Measurements from ENCODE around the gene ADM5. TPM values are rescaled to one million over a fixed set of nuclear protein-coding genes. Genes with fewer than 3 reads are reported as not detected.

ADM5 gene
- total RNA-seq, 2 experiments from 2014 or later: 5.2 to 6.2 TPM

DNA sequence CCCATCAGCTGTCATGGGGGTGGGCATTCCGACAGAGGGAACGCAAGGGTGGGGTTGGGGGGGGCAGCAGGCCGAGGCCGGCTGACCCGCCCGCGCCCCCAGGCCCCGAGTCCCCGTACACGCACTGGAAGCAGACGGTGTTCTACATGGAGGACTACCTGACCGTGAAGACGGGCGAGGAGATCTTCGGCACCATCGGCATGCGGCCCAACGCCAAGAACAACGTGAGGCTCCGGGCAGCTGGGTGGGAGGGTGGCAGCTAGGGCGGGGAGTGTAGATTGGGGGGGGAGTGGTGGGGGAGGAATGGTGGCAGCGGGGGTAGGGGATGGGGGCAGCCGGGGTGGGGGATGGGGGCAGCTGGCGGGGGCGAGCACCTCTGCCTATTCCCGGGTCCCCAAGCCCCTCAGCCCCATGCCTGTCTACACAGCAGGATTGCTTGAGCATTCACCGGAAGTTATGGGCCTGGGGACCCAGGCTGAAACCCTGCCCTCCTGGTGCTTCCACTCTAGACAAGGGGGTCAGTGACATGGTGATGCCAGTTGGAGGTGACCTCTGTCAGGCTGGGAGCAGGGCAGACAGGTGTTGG lies 2.8 kb upstream of the ADM5 start:
- no peak overlapping the region for H3K4me3 Mint-ChIP-seq
- TF ChIP-seq, protein P1, sequence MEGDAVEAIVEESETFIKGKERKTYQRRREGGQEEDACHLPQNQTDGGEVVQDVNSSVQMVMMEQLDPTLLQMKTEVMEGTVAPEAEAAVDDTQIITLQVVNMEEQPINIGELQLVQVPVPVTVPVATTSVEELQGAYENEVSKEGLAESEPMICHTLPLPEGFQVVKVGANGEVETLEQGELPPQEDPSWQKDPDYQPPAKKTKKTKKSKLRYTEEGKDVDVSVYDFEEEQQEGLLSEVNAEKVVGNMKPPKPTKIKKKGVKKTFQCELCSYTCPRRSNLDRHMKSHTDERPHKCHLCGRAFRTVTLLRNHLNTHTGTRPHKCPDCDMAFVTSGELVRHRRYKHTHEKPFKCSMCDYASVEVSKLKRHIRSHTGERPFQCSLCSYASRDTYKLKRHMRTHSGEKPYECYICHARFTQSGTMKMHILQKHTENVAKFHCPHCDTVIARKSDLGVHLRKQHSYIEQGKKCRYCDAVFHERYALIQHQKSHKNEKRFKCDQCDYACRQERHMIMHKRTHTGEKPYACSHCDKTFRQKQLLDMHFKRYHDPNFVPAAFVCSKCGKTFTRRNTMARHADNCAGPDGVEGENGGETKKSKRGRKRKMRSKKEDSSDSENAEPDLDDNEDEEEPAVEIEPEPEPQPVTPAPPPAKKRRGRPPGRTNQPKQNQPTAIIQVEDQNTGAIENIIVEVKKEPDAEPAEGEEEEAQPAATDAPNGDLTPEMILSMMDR (IDR thresholded peaks at IDR 0.05): no peak
- H3K27me3 Mint-ChIP-seq: peaks cover 8% of the 10 kb centered on the region
- DNase-seq (no peak), ATAC-seq (no peak)
- peaks cover 56% of the 10 kb centered on the region for H3K36me3 Mint-ChIP-seq (ENCODE audit: low read depth)
- intact Hi-C loops (cut with micrococcal nuclease): no loop called here
- POLR2A ChIA-PET: interaction anchor here (1.0 kb wide), 1 partner anchor 16 kb away, joined by 3 read pairs; no protein-coding TSS in a partner anchor
- peaks cover 31% of the 10 kb centered on the region for H3K4me1 Mint-ChIP-seq (ENCODE audit: low read depth)
- CTCF ChIA-PET: no interaction called here
- H3K27ac Mint-ChIP-seq: no peak overlapping the region
- no peaks in the 10 kb centered on the region for H3K9me3 Mint-ChIP-seq

DNA sequence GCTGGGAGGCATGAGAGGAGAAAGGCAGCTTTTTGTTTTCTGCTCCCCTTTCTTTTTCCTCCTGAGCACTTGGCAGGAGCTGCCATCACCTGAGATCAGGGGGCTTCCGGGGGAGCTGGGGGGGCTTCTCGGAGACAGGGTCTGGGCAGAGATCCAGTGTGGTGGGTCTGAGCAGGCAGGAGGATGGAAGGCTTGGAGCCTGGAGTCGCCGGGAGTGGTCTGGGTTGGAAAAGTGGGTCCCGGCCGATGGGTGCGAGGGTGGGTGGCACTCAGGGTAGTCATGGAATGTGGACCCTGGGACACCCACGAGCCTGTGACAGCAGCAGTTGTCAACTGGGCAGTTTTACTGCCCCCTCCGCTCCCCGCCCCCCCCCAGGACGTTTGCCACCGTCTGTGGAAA lies 2.2 kb upstream of the ADM5 start:
- ATAC-seq (no peak), DNase-seq (no peak)
- no peaks in the 10 kb centered on the region for H3K9me3 Mint-ChIP-seq
- H3K4me1 Mint-ChIP-seq (ENCODE audit: low read depth): peaks cover 32% of the 10 kb centered on the region
- ChIA-PET CTCF (no interaction called here), POLR2A (interaction anchor here (1.0 to 2.4 kb wide), 2 partner anchors 11 to 17 kb away, joined by 3 to 8 read pairs; no protein-coding TSS in a partner anchor)
- TF ChIP-seq, protein P1 (IDR thresholded peaks at IDR 0.05): no peak
- peaks cover 10% of the 10 kb centered on the region for H3K27me3 Mint-ChIP-seq
- no peak overlapping the region for H3K4me3 Mint-ChIP-seq
- peaks cover 52% of the 10 kb centered on the region for H3K36me3 Mint-ChIP-seq (ENCODE audit: low read depth)
- intact Hi-C loops (cut with micrococcal nuclease): no loop called here
- H3K27ac Mint-ChIP-seq: no peak overlapping the region

DNA sequence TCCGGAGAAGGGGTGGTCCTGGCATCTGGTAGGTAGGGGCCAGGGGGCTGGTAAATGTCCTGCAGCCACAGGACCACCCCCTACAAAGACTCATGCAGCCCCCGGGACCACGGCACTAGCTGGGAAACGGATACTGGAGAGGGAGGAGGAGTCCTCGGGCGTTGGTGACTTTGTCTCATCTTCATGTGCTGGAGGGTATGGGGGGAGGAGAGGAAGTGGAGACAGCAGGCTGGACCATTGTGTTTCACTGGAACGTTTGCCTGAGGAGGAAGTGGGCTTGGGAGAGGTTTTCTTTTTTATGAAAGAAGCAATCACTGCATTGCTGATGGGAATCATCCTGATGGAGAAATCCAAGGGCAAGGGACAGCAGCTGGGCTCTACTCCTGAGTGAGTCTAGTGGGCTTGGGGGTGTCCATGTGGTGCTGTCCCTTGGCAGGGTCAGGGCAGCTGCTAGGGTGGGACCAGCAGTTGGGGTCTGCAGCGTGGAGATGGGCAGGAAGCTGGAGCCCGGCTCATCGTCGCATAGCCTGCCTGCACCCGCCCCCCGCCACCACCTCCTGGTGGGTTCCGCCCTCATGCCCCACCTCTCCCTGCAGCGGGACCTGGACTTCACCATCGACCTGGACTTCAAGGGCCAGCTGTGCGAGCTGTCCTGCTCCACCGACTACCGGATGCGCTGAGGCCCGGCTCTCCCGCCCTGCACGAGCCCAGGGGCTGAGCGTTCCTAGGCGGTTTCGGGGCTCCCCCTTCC lies 1.7 kb upstream of the ADM5 start:
- TF ChIP-seq, protein P1 (IDR thresholded peaks at IDR 0.05): no peak
- ChIA-PET POLR2A (interaction anchor here (0.9 to 4.0 kb wide), 7 partner anchors 9 to 223 kb away, joined by 3 to 23 read pairs (median 4); partner anchors contain the start of gene PRMT1), CTCF (no interaction called here)

DNA sequence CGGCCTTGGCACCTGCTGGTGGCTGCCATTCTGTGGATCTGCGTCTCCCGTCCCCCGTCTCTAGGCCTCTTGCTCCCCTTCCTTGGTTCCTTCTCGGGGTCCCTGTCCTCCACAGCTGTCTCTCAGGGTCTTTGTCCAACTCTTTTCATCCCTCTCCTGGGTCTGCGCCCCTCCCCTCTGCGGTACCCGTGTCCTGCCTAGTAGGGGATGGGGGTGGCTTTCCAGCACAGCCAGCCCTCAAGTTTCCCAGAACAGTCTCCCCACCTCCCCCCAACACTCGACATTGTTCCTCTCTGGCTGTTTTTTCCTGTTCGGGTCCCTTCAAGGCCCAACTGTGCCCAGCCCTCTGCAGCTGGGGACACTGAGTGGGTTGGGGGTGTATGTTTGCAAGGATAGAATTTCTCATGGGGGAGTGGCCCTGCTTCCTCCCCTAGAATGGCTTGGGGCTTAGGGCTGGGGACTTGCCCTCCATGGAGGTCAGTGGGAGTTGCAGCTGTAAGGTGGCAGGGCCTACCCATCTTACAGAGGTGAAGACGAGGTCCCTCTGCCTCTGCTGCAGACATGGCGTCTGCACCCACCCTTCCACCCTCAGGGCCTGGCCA lies 762 bp upstream of the ADM5 start:
- ChIA-PET CTCF (interaction anchor here (1.4 to 4.6 kb wide), 3 partner anchors 8 to 16 kb away, joined by 4 to 19 read pairs (median 4); no protein-coding TSS in a partner anchor), POLR2A (interaction anchor here (0.9 to 4.0 kb wide), 7 partner anchors 8 to 223 kb away, joined by 3 to 23 read pairs (median 4); partner anchors contain the start of gene PRMT1)
- no peak for DNase-seq
- TF ChIP-seq, protein P1 (IDR thresholded peaks at IDR 0.05): no peak
- H3K4me3 Mint-ChIP-seq: no peak overlapping the region
- intact Hi-C loops (cut with micrococcal nuclease): no loop called here
- H3K9me3 Mint-ChIP-seq: no peaks in the 10 kb centered on the region
- H3K36me3 Mint-ChIP-seq (ENCODE audit: low read depth): peaks cover 42% of the 10 kb centered on the region
- peaks cover 30% of the 10 kb centered on the region for H3K4me1 Mint-ChIP-seq (ENCODE audit: low read depth)
- ATAC-seq: no peak
- H3K27me3 Mint-ChIP-seq: peaks cover 14% of the 10 kb centered on the region
- no peak overlapping the region for H3K27ac Mint-ChIP-seq

More for the DNA sequence above, 1.7 kb upstream of the ADM5 start:
- H3K4me3 Mint-ChIP-seq: no peak overlapping the region
- no peaks in the 10 kb centered on the region for H3K9me3 Mint-ChIP-seq
- peaks cover 14% of the 10 kb centered on the region for H3K27me3 Mint-ChIP-seq
- DNase-seq: no peak
- peaks cover 47% of the 10 kb centered on the region for H3K36me3 Mint-ChIP-seq (ENCODE audit: low read depth)
- no peak for ATAC-seq
- intact Hi-C loops (cut with micrococcal nuclease): no loop called here
- no peak overlapping the region for H3K27ac Mint-ChIP-seq
- H3K4me1 Mint-ChIP-seq (ENCODE audit: low read depth): peaks cover 30% of the 10 kb centered on the region

Data from activated CD8-positive, alpha-beta T cell treated with anti-CD3 and anti-CD28 coated beads for 36 hours (primary cell).